GM19438 (cell line): Measurements from ENCODE around the gene MYF6.

Experiments
- ATAC-seq: cut with Tn5 transposase; IDR thresholded peaks from one replicate; pipeline ENCODE4 v1.9.1; 2021; ENCODE audit warnings: low read depth; ENCODE audit not compliant: unreplicated experiment

MYF6 gene

DNA sequence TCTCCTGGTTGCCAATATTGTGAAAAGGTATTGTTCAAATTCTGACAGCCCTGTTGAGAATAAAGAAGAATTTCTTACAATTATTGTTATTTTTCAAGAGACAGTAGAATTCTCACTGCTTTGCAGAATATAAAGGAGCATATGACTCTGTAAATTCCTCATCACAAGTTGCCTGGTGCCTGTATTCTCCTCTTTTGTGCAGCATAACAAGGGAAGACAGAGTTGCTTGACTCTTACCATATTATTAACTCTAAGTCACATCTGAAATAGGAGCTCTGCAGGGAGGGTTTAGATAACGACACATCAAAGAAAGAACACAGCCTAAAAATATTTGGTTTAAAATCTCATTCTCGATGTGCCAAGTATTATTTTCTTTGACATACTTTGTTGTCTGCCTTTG is 40.4 kb downstream of the MYF6 start:
- ATAC-seq = no peak

DNA sequence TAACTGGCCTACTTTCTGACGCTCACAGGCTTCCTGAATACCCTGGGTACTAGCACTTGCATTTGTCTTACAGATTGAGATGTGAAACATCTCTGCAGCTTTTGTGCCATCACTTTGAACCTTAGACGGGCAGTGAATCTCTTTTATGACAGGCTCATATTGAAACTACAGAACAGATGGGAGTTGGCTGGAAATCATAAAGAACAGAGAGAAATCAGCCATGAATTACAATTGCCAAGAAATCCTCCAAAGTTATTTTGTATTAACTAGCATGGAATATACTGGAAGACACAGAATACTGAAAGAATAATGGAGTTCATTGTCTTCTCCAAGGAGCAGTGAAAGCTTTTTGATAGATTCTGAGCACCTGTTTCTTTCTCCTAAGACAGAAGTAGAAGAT is 42.0 kb downstream of the MYF6 start:
- no peak for ATAC-seq

DNA sequence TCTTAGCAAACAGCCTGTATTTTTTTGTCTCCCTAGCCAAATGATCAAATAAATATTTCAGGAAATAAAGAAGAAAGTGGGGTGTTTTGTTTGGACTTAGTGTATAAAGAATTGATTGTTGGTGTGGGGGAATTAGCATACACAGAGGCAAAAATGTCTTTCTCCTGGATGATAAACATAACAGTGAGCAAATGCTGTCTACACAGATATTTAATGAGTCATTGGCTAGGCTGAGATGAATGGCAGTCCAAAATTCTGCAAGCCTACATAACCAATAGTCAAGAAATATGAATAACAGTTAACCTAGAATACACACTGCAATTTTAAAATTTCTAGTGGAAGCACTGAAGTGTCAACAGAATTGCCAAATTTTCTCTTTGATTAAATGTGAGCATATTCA is 45.0 kb downstream of the MYF6 start:
- no peak for ATAC-seq

DNA sequence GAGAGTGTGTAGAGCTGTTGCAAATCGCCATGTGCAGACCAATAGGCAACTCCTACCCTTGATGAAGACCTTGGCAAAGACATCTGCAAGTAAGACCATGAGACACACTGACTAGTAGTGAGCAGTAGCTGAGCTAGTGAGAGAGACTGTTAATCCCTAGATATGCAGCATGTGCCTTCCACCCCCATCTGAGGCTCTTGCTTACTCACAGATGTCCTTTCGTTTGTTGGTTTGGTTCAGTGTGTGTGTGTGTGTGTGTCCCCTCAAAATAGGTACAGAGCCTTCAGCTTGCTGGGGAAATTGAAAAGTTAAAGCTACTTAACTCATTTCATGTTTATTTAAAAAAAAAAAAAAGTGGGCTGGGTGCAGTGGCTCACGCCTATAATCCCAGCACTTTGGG is 46.8 kb downstream of the MYF6 start:
- no peak for ATAC-seq

DNA sequence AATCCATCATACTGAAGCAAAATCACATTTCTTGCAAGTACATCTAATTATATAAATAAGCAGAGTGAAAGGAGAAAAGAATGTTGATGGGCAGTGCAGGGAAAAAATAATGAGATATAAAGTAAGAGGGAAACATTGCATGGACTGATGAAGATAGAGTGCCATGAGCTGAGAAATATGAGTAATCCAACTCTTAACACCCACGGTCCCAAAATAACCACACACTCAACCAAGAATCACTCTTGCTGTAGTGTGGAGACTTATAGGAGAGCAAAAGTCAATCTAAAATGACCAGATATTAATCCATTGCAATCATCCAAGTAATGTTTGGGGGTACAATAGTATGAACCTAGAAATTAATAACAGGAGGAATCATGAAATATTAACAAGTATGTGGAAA is 49.4 kb downstream of the MYF6 start:
- ATAC-seq = no peak
